HG03039 (cell line): Measurements from ENCODE around the gene NLE1.
"Not testable (repeated sequence)": the region's sequence is repeated elsewhere in the genome, so short reads cannot be mapped to it uniquely, and the experiment has no call there.

Experiments used
- ATAC-seq: cut with Tn5 transposase; IDR thresholded peaks from one replicate; pipeline ENCODE4 v1.9.1; 2021; ENCODE audit warnings: mild to moderate bottlenecking, moderate library complexity; ENCODE audit not compliant: unreplicated experiment

The NLE1 gene

GRCh38 chr17:35163886-35164285 lies 21.8 kb upstream of the NLE1 start:
- ATAC-seq: no peak

- no peak for ATAC-seq
Observed at GRCh38 chr17:35162755-35163154, 20.7 kb upstream of the NLE1 start.

GRCh38 chr17:35161281-35161761 lies 19.2 kb upstream of the NLE1 start:
- no peak for ATAC-seq

- no peak for ATAC-seq
Observed at GRCh38 chr17:35160354-35161201, 18.5 kb upstream of the NLE1 start.

- ATAC-seq: no peak
Observed at GRCh38 chr17:35159940-35160339, 17.8 kb upstream of the NLE1 start.

- ATAC-seq: no peak
Observed at GRCh38 chr17:35155246-35155645, 13.1 kb upstream of the NLE1 start.

- ATAC-seq: no peak
Observed at GRCh38 chr17:35154196-35155165, 12.4 kb upstream of the NLE1 start.

GRCh38 chr17:35152421-35153140 lies 10.5 kb upstream of the NLE1 start:
- no peak for ATAC-seq

- ATAC-seq: not testable (repeated sequence)
Observed at GRCh38 chr17:35151080-35151479, 9.0 kb upstream of the NLE1 start.

- no peak for ATAC-seq
Observed at GRCh38 chr17:35149941-35150340, 7.8 kb upstream of the NLE1 start.

- ATAC-seq: no peak
Observed at GRCh38 chr17:35148144-35148543, 6.0 kb upstream of the NLE1 start.

- ATAC-seq: no peak
Observed at GRCh38 chr17:35147375-35147905, 5.3 kb upstream of the NLE1 start, which contains the start of gene UNC45B. UNC45B (plus strand) TSS chr17:35147817; CDS start chr17:35148264, 447 bp downstream.

- no peak for ATAC-seq
Observed at GRCh38 chr17:35146214-35146833, 4.2 kb upstream of the NLE1 start.

- ATAC-seq: no peak
Observed at GRCh38 chr17:35144840-35145239, 2.7 kb upstream of the NLE1 start.

GRCh38 chr17:35142467-35142796 lies 329 bp upstream of the NLE1 start:
- no peak for ATAC-seq

GRCh38 chr17:35138218-35138617 lies 3.9 kb downstream of the NLE1 start:
- ATAC-seq: no peak

GRCh38 chr17:35135322-35135721 lies 6.8 kb downstream of the NLE1 start:
- ATAC-seq: no peak

GRCh38 chr17:35132816-35133550 lies 9.1 kb downstream of the NLE1 start:
- no peak for ATAC-seq

GRCh38 chr17:35132099-35132498 lies 10.0 kb downstream of the NLE1 start:
- no peak for ATAC-seq

- no peak for ATAC-seq
Observed at GRCh38 chr17:35130392-35130791, 11.7 kb downstream of the NLE1 start.
